ENCODE measurements around the gene PRR22. TPM values are rescaled to one million over a fixed set of nuclear protein-coding genes. Genes with fewer than 3 reads are reported as not detected.
"Not testable (repeated sequence)": the region's sequence is repeated elsewhere in the genome, so short reads cannot be mapped to it uniquely, and the experiment has no call there.

The PRR22 gene
- total RNA-seq, 1 experiment from 2014 or later, result 5.9 TPM

DNA sequence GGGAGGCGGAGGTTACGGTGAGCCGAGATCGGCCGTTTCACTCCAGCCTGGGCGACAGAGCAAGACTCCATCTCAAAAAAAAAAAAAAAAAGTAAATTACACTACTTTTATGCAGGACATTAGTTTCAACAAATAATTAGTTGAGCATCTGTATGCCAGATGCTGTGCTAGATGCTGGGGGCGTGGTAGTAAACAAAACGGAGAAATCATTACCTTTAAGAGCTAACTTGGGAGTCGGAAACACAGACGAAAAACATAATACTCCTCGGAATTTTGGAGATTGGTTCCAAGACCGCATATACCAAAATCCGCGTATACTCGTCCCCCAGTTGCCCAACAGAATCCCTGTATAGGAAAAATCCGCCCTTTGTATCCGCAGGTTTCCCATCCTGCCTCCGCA, 7.7 kb upstream of the PRR22 start:
- no peak for DNase-seq (ENCODE audit: low read depth)

DNA sequence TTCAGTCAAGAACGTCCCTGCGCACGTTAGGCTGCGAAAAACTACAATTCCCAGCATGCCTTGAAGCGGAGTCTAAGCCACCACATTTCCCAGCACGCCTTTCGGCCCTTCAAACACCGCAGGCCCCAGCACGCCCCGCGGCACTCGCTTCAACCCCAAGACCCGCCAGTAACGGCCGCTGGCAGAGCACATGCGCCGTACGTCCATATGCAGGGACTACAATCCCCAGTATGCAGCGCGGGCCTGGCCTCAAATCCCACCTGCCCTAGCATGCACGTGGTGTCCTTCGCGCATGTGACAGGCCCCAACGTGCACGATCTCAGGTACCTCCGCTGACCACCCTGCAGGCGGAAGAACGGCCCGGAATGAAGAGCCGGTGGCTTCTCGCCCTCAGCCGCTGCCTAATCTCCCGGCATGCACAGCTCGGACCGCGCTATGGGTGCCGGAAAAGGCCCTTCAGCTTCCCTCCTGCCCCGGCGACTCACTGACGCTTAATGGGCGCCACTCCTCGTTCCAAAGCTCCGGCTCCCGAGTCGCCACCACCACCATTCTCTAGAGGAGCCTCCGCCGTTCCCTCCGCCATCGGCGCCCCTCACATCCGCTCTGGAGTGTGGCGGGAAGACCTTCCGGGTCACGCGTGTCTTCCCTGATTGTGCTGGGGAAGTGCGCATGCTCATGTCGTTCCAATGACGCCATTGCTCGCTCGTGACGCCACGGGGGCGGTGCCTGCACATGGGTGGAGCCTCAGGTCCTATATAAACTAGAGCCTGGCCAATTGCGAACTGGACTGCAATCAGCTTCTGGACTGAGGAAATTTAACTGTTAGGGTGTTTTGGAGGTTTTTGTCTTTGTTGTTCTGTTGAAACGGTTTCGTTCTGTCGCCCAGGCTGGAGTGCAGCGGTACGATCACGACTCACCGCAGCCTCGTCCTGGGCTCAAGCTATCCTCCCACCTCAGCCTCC, 6.3 kb upstream of the PRR22 start, which contains the start of gene DUS3L:
Gene DUS3L, minus strand, starts transcription at position 605 of the 962 bp plus-strand sequence. Its CDS starts 22 bp downstream, at position 583.
- peak; percentile 99 for DNase-seq (ENCODE audit: low read depth)

DNA sequence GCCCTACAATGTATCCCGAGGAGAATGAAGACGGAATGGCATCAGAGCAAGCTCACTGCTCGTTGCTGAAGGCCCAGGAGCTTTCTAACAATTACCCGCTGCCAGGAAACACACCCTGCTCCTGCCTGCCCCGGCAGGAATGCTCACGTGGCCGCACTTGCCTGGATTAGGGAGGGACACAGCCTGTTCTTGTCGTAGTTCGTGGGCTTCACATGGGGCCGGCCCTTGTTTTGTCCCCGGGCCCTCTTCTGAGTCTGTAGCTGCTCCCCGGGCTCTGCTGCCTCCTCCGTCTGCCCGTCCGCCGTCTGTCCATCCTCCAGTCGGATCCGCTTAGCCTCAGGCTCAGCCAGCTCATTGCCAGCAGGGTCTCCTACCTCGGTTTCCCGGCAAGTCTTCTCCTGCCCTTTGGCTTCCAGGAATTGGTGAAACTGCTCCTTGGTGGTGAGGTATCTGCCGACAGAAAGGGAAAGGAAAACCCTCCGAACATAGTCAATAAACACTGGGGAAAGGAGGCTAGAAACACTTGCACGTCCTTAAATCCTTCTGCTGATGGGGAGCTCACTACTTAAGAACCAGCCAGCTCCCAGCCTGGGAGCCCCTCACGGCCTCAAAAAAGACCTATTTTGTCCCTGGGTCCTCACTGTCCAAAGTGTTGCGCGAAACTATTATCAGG, 5.5 kb upstream of the PRR22 start:
- DNase-seq (ENCODE audit: low read depth), result no peak

DNA sequence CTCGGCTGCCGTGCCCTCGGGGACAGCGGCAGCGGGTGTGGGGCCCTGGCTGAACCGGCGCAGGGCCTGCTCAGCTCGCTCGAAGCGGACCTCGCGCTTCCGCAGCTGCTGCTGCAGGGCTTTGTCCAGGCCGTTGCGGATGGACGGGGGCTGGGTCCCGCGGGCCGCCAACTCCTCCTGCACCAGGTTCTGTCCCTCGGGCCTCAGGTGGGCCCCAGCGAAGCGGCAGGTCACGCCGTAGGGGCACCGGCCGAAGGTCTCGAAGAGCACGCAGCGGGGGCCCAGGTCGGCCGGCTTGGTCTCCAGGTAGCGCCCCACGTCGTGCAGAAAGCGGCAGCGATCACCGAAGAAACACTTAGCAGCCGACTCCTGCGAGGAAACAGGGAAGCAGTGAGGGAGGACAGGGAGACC, 4.8 kb upstream of the PRR22 start:
- DNase-seq (ENCODE audit: low read depth), result no peak

DNA sequence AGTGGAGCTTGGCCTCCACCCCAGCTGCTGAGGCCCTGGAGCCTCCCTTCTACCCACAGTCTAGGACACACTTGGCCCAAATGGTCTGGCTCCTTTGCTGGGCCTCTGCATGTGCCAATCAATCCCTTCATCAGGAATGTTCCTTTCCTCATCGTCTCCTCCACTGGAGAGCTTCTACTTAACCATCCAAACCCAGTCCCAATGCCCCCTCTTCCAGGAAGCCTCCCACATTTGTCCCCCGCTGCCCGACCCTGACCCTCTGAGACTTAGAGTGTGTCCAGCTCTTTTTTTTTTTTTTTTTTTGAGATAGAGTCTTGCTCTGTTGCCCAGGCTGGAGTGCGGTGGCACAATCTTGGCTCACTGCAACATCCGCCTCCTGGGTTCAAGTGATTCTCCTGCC, 3.9 kb upstream of the PRR22 start:
- no peak for DNase-seq (ENCODE audit: low read depth)

DNA sequence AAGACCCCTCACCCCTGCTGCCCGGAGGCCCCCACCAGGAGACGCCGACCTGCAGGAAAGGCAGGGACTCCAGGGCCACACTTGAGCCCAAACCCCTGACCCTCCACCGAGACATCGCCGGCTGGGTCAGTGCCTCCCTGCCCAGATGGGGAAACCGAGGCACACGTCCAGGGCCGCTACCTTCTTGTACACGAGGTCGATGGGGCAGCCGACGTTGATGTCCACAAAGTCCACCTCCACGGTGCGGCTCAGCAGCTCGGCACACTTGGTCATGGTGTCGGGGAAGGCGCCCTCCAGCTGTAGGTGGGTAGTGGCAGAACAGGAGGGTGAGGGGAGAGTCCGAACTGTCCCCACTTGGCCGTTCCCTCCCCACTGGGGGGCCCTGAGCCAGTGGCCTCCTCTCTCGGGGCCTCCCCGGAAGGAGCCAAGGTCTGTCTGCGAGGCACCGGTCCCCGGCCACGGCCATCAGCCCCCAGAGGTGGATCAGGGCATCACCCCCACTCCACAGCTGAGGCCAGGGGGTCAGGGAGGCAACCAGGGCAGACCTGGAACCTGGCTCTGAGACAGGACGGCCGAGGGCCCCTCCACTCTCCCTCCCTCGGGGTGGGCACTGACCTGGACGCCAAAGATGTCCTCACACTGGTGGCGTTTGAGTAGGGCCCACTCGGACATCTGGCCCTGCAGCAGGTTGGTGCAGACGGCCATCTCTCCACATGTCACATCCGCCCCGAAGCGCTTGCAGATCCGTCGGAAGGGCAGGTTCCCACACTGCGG, 3.0 kb upstream of the PRR22 start:
- DNase-seq (ENCODE audit: low read depth), result no peak

DNA sequence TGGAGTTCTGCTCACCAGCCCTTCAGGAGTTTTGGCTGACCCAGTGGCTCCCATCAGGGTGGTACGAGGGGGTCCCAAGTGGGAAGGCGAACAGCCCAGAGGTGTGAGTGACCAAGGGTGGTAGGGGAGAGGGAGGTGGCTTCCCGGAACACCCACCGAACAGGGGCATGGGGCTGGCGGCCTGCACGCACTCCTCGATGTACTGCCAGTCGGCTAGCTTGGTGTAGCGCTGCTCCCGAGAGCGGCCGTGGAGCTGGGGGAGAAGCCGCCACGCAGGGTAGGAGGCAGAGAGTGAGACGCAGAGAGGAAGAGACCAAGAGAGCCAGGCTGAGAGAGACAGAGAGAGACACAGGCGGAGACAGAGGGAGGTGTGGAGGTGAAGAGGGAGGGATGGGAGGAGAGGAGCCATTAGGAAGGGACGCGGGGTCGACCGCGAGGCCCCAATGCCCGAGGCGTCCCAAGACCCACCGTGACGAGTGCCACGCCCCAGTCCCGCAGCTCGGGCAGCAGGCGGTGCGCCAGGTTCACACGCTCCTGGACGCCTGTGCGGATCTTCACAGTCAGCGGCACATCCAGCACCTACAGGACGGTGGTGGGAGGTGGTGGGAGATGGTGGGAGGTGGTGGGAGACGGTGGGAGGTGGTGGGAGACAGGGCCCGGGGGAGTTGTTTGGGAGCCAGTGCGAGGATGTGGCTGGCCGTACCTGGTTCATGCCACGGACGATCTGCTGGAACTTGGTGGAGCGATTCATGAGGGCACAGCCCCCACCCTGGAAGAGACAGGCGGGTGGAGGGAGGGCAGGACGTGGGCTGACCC, 2.3 kb upstream of the PRR22 start:
- no peak for DNase-seq (ENCODE audit: low read depth)

DNA sequence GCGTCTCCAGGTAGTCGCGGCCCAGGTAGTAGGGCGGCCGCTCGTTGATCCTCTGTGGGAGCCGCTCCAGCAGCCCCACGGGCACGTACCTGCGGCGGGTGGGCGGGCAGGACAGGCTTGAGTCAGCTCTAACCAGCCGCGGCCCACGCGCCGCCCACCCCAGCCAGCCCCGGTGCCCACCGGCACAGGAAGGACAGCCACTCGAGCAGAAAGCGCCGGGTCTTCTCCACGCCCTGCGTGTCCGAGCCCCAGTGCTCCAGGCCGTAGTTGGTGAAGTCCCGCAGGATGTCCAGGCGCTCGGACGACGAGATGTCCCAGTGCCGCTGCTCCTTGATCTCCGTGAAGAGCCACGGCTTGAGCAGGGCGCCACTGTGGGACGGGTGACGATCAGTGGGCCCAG, 877 bp upstream of the PRR22 start:
- no peak for DNase-seq (ENCODE audit: low read depth)

DNA sequence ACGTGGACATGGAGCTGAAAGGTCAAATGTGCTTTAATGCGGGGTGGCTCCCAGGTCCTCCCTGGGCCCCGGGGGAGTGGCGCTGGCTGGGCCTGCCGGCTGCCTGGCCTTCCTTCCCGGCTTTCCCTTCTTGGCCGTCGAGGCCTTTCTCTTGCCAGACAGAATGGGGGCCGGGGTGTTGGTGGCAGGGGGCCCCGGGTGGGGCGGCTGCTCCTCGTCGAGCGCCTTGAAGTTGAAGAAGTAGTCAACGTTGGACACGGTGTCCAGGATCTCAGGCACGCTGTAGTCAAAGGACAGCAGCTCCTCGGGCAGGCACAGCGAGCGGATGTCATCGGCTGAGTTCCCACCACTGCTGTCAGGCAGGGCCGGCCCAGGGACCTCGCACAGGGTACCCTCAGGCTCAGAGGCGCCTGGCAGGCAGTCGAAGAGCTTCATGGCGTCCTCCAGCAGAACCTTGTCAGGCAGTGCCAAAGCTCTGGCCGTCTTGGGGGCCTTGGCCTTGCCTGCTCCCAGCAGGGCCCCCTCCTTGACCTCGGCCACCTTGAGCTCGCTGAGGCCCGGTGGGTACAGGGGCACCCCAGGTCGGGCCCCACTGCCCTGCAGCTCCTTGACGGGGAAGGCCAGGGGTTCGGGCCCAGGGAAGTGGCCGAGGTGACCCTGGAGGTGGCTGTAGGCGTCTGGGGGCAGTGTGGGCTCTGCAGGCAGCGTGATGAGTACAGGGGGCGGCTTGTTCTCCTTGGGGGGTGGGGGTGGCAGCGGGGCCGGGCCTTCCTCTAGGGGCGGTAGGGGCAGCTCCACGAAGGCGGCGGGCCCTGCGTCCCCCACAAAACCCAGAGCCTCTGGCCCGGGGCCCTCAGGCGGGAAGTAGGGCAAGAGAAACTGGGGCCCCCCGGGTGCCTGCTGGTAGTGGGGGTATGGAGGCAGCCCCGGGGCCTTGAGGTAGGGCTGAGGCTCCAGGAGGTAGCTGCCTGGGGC, 1.3 kb downstream of the PRR22 start:
- no peak for DNase-seq (ENCODE audit: low read depth)

DNA sequence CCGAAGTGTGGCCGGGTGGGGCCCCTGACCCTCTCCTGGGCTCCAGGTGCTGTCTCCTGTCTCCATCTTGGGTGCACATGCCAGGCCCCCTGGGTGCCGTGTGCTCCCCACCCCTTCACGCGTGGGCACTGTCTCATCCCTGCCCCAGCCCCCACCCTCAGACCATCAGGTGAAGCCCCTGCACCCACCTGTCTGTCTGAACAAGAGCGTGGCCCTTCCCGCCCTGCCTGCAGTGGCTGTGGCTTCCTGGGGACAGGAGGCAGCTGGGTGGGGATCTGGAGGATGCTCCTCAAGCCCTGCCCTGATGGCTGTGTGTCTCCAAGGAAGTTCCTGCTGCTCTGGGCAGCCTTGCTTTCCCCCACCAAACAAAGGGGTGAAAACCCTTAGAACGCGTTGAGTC, 2.2 kb downstream of the PRR22 start:
- no peak for DNase-seq (ENCODE audit: low read depth)

DNA sequence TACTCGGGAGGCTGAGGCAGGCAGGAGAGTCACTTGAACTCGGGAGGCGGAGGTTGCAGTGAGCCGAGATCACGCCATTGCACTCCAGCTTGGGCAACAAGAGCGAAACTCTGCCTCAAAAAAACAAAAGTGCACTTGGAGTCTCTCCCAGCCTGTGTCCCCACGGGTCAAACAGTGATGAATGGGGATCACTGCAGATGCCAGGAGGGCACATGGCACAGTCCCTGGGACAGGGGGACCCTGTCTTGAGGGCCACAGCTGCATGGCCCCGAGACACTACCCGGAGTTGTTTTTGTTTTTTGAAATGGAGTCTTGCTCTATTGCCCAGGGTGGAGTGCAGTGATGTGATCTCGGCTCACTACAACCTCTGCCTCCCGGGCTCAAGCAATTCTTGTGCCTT, 3.6 kb downstream of the PRR22 start:
- DNase-seq (ENCODE audit: low read depth), result not testable (repeated sequence)

DNA sequence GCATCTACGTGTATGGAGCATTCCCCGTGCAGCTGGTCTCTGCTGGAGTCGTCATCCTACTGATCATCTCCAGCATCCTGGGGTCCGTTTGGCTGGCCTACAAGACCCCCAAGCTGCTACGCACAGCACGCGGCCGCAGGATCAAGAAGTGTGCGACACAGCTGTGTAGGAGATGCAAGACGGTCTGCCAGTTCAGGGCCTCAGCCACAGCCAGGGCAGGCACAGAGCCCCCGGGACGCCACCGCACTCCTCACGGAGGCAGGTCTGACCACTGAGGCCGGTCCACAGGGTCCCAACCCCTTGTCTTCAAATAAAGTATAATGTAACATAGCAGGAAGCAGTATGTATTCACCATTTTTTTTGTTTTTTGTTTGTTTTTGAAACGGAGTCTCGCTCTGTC, 6.1 kb downstream of the PRR22 start:
- no peak for DNase-seq (ENCODE audit: low read depth)

DNA sequence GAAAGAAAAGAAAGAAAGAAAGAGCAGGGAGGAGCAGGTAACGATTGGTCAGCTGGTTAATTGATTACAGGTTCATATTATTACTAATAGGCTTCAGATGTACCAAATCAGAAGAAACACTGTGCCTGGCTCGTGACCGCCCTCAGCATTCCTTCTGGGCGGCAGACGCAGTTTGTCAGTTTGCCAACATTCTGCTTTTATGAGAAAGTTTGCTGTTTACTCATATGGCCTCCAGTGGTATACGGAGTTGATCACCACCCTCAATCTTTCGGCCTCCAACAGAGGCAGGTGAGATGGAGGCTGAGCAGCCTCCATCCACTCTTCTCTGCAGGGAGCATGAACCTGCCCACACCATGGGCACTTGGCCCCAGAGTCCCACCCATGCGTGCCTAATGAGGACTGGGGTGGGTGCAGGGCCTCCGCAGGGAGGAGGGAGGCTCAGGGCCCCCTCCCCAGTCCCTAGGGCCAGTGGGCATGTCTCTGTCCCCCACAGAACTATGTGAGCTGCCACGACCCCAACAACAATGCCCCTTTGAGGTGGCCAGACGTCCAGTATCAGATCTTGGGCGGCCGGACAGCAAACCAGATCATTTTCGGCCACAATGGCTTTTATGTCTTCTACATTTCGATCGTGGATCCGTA, 8.8 kb downstream of the PRR22 start:
- peak; percentile 31 for DNase-seq (ENCODE audit: low read depth)

DNA sequence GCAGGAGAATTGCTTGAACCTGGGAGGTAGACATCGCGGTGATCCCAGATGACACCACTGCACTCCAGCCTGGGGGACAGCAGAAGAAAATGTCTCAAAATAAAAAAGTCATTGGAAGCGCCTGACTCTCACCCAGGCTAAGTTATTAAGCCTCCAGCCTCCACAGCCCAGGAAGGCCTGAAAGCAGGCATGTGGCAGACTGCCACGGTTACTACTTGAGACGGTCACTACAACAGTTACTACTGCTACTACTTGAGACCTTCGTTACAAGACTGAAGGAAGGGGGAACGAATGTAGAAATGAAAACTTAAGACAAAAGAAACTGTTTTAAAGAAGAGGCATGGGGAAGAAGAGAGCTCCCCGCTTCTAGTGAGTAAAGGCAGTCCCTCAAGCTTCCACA, 9.6 kb downstream of the PRR22 start:
- no peak for DNase-seq (ENCODE audit: low read depth)

DNA sequence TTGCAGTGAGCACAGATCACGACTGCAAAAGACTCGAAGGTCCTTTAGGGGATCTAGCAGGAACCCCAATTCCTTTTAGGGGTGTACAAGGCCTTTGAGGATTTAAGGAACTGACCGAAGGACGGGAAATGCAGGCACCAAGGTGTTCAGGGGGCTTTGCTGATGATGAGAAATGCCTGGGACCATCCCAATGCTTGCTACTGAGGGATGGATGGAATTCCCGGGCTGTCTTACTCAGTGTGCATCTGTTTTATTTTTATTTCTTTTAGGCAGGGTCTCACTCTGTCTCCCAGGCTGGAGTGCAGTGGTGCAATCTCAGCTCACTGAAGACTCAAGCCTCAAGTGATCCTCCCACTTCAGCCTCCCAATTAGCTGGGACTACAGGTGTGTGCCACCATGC, 11.3 kb downstream of the PRR22 start:
- DNase-seq (ENCODE audit: low read depth), result no peak

DNA sequence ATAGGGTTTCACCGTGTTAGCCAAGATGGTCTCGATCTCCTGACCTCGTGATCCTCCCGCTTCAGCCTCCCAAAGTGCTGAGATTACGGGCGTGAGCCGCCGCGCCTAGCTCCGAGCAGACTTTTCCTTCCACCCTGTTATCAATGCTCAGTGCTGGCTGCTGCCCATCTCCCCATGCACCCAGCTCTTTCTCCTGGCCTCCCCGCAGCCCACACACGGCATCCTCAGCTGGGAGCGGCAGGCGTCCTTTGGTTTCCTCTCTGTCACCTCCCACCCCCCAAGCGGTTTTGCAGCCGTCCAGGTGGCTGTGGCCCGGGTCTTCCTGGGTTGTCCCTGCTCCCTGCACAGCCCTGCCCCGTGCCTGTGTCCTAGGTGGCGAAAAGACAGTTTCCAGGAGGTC, 12.1 kb downstream of the PRR22 start:
- DNase-seq (ENCODE audit: low read depth), result no peak

DNA sequence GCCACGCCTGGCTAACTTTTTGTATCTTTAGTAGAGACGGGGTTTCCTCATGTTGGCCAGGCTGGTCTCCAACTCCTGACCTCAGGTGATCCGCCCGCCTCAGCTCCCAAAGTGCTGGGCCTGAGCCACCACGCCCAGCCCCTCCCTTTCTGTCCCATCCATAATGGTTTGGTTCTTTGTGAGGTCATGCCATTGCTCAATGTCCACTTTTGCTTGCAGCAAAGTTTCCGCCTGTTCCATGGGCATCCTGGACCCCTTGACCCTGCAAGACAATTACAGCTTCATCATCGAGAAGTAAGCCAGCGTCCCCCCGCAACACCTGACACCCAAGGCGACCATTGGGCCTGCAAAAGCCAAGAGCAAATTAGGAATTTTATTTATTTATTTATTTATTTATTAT, 16.6 kb downstream of the PRR22 start:
- DNase-seq (ENCODE audit: low read depth), result no peak

DNA sequence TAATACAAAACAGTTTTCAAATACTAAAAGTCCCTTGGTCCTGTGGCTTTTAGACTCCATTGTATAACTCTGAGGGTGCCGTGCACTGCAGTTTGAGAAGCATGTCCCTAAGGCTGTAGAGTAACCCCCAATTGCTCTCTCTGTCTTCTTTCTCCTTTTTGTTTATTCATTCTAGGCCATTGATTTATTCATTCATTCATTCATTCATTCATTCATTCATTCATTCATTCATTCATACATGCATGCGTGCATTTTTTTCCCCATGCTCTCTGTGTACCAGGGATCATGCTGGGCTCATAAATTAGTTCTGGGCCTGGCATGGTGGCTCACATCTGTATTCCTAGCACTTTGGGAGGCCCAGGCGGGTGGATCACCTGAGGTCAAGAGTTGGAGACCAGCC, 19.3 kb downstream of the PRR22 start:
- DNase-seq (ENCODE audit: low read depth), result no peak

DNA sequence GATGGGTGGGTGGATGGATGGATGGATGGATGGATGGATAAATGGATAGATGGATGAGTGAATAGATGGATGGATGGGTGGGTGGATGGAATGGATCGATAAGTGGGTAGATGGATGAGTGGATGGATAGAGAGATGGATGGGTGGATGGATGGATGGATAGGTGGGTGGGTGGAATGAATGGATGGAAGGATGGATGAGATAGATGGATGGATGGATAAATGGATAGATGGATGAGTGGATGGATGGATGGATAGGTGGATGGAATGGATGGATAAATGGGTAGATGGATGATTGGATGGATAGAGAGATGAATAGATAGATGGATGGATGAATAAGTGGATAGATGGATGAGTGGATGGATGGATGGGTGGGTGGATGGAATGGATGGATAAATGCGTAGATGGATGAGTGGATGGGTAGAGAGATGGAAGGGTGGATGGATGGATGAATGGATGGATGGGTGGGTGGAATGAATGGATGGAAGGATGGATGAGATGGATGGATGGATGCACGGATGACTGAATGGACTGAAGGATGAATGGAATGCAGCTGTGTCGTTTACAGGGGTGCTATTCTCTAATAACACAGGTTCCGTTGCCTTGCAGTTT, 21.8 kb downstream of the PRR22 start:
- DNase-seq (ENCODE audit: low read depth), result no peak
